Measurements from ENCODE around the gene TMEM97. TPM values are rescaled to one million over a fixed set of nuclear protein-coding genes. Genes with fewer than 3 reads are reported as not detected.

Gene TMEM97
- total RNA-seq, 2 donors from 2014 or later, result 5.4 to 6.0 TPM

GRCh38 chr17:28306954-28307401, 12.0 kb upstream of the TMEM97 start:
- no peak for DNase-seq
- intact Hi-C loops (cut with DNase I), result no loop called here
- ATAC-seq, result no peak

- intact Hi-C loops (cut with DNase I), result no loop called here
- no peak for ATAC-seq
- no peak for DNase-seq
These were observed 5.2 kb upstream of the TMEM97 start for GRCh38 chr17:28313841-28314240.

- DNase-seq, result no peak
- ATAC-seq, result no peak
- intact Hi-C loops (cut with DNase I), result no loop called here
These were observed 2.9 kb upstream of the TMEM97 start for GRCh38 chr17:28315846-28316705.

GRCh38 chr17:28317099-28317965, 1.7 kb upstream of the TMEM97 start:
- intact Hi-C loops (cut with DNase I), result no loop called here
- ATAC-seq, result no peak
- DNase-seq, result no peak

GRCh38 chr17:28317966-28318758, 838 bp upstream of the TMEM97 start:
- ATAC-seq (peak; percentile 2 to 4), DNase-seq (no peak)
- intact Hi-C loops (cut with DNase I), result no loop called here

- ATAC-seq (no peak), DNase-seq (no peak)
- intact Hi-C loops (cut with DNase I), result no loop called here
These were observed 567 bp downstream of the TMEM97 start for GRCh38 chr17:28319598-28319935.

- intact Hi-C loops (cut with DNase I), result no loop called here
- no peak for ATAC-seq
- no peak for DNase-seq
These were observed 1.4 kb downstream of the TMEM97 start for GRCh38 chr17:28320215-28321061.

GRCh38 chr17:28324267-28324745, 5.3 kb downstream of the TMEM97 start:
- DNase-seq (no peak), ATAC-seq (no peak)
- intact Hi-C loops (cut with DNase I), result no loop called here

- ATAC-seq (no peak), DNase-seq (no peak)
- intact Hi-C loops (cut with DNase I), result no loop called here
These were observed 5.8 kb downstream of the TMEM97 start for GRCh38 chr17:28324781-28325180.

GRCh38 chr17:28325211-28325610, 6.2 kb downstream of the TMEM97 start:
- DNase-seq, result no peak
- ATAC-seq, result no peak
- intact Hi-C loops (cut with DNase I), result no loop called here

GRCh38 chr17:28326114-28326513, 7.1 kb downstream of the TMEM97 start:
- intact Hi-C loops (cut with DNase I), result no loop called here
- DNase-seq (no peak), ATAC-seq (no peak)

GRCh38 chr17:28327031-28327607, 8.1 kb downstream of the TMEM97 start:
- no peak for DNase-seq
- intact Hi-C loops (cut with DNase I), result no loop called here
- ATAC-seq, result no peak

GRCh38 chr17:28327709-28328108, 8.7 kb downstream of the TMEM97 start:
- no peak for ATAC-seq
- intact Hi-C loops (cut with DNase I), result no loop called here
- DNase-seq, result no peak

- intact Hi-C loops (cut with DNase I), result no loop called here
- DNase-seq, result no peak
- ATAC-seq, result no peak
These were observed 9.3 kb downstream of the TMEM97 start for GRCh38 chr17:28328325-28328724.

GRCh38 chr17:28330671-28331070, 11.7 kb downstream of the TMEM97 start:
- DNase-seq (no peak), ATAC-seq (no peak)

GRCh38 chr17:28331891-28332420, 13.0 kb downstream of the TMEM97 start:
- intact Hi-C loops (cut with DNase I), result no loop called here
- DNase-seq, result no peak
- ATAC-seq, result no peak

More at GRCh38 chr17:28330671-28331070, 11.7 kb downstream of the TMEM97 start:
- intact Hi-C loops (cut with DNase I), result no loop called here

GRCh38 chr17:28333083-28333746, 14.2 kb downstream of the TMEM97 start:
- intact Hi-C loops (cut with DNase I), result no loop called here
- DNase-seq (no peak), ATAC-seq (no peak)

Data from left cardiac atrium (tissue), 4 donors.